ENCODE results near the gene NEK1.

The NEK1 gene

DNA sequence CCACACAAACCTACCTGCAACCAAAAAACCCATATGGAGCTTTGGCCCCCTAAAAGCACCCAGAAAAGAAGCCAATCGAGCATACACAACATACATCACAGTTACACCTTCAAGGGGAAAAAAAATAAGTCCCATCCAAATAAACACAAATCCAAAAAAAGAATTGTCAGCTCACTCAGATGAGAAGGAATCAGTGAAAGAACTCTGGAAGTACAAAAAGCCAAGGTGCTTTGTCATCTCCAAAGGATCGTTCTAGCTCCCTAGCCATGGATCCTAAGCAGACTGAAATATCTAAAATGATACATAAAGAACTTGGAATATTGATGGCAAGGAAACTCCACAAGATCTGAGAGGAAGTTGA lies 119.2 kb downstream of the NEK1 start:
- no peaks in the 10 kb centered on the region for H3F3A ChIP-seq (ENCODE audit: low read depth)
- H3K79me2 ChIP-seq (ENCODE audit: insufficient read depth, low read length) = no peaks in the 10 kb centered on the region
- peaks cover 4% of the 10 kb centered on the region for H3K4me1 ChIP-seq (ENCODE audit: insufficient read depth, low read length, poor library complexity, severe bottlenecking)
- H3K4me2 ChIP-seq (ENCODE audit: low read depth, low read length, poor library complexity, severe bottlenecking) = no peak overlapping the region
- H3K9me3 ChIP-seq (ENCODE audit: insufficient read depth, low read depth, low read length) = no peaks in the 10 kb centered on the region
- H2AFZ ChIP-seq (ENCODE audit: low read length) = no peak overlapping the region
- TF ChIP-seq EZH2phosphoT487 (IDR thresholded peaks at IDR 0.05; ENCODE audit: borderline replicate concordance) = no peak
- TF ChIP-seq CTCF (conservative IDR thresholded peaks at IDR 0.05; ENCODE audit: low read length) = no peak
- H3K27me3 ChIP-seq (ENCODE audit: insufficient read depth, low read length, poor library complexity, severe bottlenecking) = no peaks in the 10 kb centered on the region
- no peak overlapping the region for H3K9ac ChIP-seq (ENCODE audit: low read depth, low read length, poor library complexity, severe bottlenecking)
- H3K4me3 ChIP-seq (ENCODE audit: low read length, poor library complexity, severe bottlenecking) = no peak overlapping the region
- H3K36me3 ChIP-seq (ENCODE audit: insufficient read depth, low read length) = no peaks in the 10 kb centered on the region
- H3K9me2 ChIP-seq (replicated peaks; ENCODE audit: low read depth, low read length) = no peaks in the 10 kb centered on the region
- H4K20me1 ChIP-seq (ENCODE audit: insufficient read depth, low read length, poor library complexity, severe bottlenecking) = no peaks in the 10 kb centered on the region

- Histone ChIP-seq H3K9me2 (replicated peaks; ENCODE audit: low read depth, low read length) (no peaks in the 10 kb centered on the region), H3K79me2 (ENCODE audit: insufficient read depth, low read length) (no peaks in the 10 kb centered on the region), H3K9ac (ENCODE audit: low read depth, low read length, poor library complexity, severe bottlenecking) (no peak overlapping the region), H2AFZ (ENCODE audit: low read length) (no peak overlapping the region), H3K27me3 (ENCODE audit: insufficient read depth, low read length, poor library complexity, severe bottlenecking) (no peaks in the 10 kb centered on the region), H3F3A (ENCODE audit: low read depth) (no peaks in the 10 kb centered on the region), H3K4me1 (ENCODE audit: insufficient read depth, low read length, poor library complexity, severe bottlenecking) (peaks cover 4% of the 10 kb centered on the region), H4K20me1 (ENCODE audit: insufficient read depth, low read length, poor library complexity, severe bottlenecking) (no peaks in the 10 kb centered on the region), H3K4me2 (ENCODE audit: low read depth, low read length, poor library complexity, severe bottlenecking) (no peak overlapping the region), H3K4me3 (ENCODE audit: low read length, poor library complexity, severe bottlenecking) (no peak overlapping the region), H3K36me3 (ENCODE audit: insufficient read depth, low read length) (no peaks in the 10 kb centered on the region), H3K9me3 (ENCODE audit: insufficient read depth, low read depth, low read length) (no peaks in the 10 kb centered on the region)
- TF ChIP-seq EZH2phosphoT487 (IDR thresholded peaks at IDR 0.05; ENCODE audit: borderline replicate concordance) (no peak), CTCF (conservative IDR thresholded peaks at IDR 0.05; ENCODE audit: low read length) (peak; percentile 79)
Observed at GRCh38 chr4:169492436-169493163, 119.8 kb downstream of the NEK1 start.

GRCh38 chr4:169491211-169491610 lies 121.2 kb downstream of the NEK1 start:
- Histone ChIP-seq H3K4me2 (ENCODE audit: low read depth, low read length, poor library complexity, severe bottlenecking) (no peak overlapping the region), H3F3A (ENCODE audit: low read depth) (no peaks in the 10 kb centered on the region), H2AFZ (ENCODE audit: low read length) (no peak overlapping the region), H3K9me3 (ENCODE audit: insufficient read depth, low read depth, low read length) (no peaks in the 10 kb centered on the region), H3K9ac (ENCODE audit: low read depth, low read length, poor library complexity, severe bottlenecking) (no peak overlapping the region), H3K4me1 (ENCODE audit: insufficient read depth, low read length, poor library complexity, severe bottlenecking) (peaks cover 4% of the 10 kb centered on the region), H3K79me2 (ENCODE audit: insufficient read depth, low read length) (no peaks in the 10 kb centered on the region), H3K4me3 (ENCODE audit: low read length, poor library complexity, severe bottlenecking) (no peak overlapping the region), H3K9me2 (replicated peaks; ENCODE audit: low read depth, low read length) (no peaks in the 10 kb centered on the region), H3K36me3 (ENCODE audit: insufficient read depth, low read length) (no peaks in the 10 kb centered on the region), H4K20me1 (ENCODE audit: insufficient read depth, low read length, poor library complexity, severe bottlenecking) (no peaks in the 10 kb centered on the region), H3K27me3 (ENCODE audit: insufficient read depth, low read length, poor library complexity, severe bottlenecking) (no peaks in the 10 kb centered on the region)
- TF ChIP-seq CTCF (conservative IDR thresholded peaks at IDR 0.05; ENCODE audit: low read length) (no peak), EZH2phosphoT487 (IDR thresholded peaks at IDR 0.05; ENCODE audit: borderline replicate concordance) (no peak)

Data from Loucy (cell line).